Measurements from ENCODE around the gene NUMBL. TPM values are rescaled to one million over a fixed set of nuclear protein-coding genes. Genes with fewer than 3 reads are reported as not detected.

NUMBL gene
- total RNA-seq, 1 donor from 2014 or later, result 17.7 TPM

DNA sequence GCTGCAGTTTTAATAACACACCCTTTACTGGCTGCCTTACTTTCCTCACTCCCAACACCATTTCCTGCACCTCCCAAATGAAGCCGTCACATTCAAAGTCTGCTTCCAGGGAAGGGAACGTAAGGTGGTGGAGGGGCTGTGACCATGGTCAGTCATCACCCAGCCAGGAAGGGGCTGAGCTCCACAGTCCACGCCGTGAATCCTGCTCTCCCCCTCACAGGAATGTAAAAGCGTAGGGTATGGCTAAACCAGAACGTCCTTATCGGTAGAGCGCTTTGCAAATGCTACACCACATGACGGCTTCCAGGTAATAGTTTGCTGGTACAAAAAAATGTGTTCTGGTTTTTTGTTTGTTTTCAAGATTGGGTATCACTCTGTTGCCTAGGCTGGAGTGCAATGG is 7.0 kb downstream of the NUMBL start:
- TF ChIP-seq, protein P1, sequence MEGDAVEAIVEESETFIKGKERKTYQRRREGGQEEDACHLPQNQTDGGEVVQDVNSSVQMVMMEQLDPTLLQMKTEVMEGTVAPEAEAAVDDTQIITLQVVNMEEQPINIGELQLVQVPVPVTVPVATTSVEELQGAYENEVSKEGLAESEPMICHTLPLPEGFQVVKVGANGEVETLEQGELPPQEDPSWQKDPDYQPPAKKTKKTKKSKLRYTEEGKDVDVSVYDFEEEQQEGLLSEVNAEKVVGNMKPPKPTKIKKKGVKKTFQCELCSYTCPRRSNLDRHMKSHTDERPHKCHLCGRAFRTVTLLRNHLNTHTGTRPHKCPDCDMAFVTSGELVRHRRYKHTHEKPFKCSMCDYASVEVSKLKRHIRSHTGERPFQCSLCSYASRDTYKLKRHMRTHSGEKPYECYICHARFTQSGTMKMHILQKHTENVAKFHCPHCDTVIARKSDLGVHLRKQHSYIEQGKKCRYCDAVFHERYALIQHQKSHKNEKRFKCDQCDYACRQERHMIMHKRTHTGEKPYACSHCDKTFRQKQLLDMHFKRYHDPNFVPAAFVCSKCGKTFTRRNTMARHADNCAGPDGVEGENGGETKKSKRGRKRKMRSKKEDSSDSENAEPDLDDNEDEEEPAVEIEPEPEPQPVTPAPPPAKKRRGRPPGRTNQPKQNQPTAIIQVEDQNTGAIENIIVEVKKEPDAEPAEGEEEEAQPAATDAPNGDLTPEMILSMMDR (IDR thresholded peaks at IDR 0.05), result no peak
- H3K27me3 ChIP-seq (ENCODE audit: low read depth), result no peaks in the 10 kb centered on the region
- DNase-seq, result no peak
- peaks cover 79% of the 10 kb centered on the region for H3K36me3 ChIP-seq
- no peaks in the 10 kb centered on the region for H3K9me3 ChIP-seq
- intact Hi-C loops (cut with DNase I), result no loop called here
- no peak for ATAC-seq
- H3K4me1 ChIP-seq, result peaks cover 9% of the 10 kb centered on the region
- H3K4me3 ChIP-seq, result no peak overlapping the region
- no peak overlapping the region for H3K27ac ChIP-seq

DNA sequence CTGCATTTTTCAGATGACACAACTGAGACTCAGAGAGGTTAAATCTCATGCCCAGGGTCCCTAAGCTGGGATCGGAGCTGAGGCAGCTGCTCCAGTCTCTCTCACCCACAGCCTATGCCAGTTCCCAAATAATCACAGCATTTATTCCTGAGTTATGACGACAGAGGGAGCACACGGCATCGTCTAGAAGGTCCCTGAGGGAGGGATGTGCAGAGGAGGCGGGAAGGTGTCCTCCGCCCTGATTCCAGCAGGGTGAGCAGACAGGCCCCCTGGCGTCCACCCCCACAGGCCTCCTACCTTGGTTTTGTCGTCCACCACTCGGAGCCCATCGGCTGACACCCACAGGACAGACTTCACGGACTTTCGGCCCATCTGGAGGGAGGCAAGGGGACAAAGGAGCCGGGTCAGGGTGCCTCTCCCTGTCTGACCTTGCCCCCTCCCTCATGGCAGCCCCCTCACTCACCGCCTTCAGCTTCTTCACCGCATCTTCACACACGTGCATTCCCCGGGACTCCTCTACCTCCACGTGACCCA is 8.0 kb downstream of the NUMBL start:
- DNase-seq (no peak), ATAC-seq (no peak)
- Histone ChIP-seq H3K27me3 (ENCODE audit: low read depth) (no peaks in the 10 kb centered on the region), H3K9me3 (no peaks in the 10 kb centered on the region), H3K27ac (no peak overlapping the region), H3K36me3 (peaks cover 89% of the 10 kb centered on the region), H3K4me1 (no peaks in the 10 kb centered on the region), H3K4me3 (no peak overlapping the region)
- intact Hi-C loops (cut with DNase I), result no loop called here
- TF ChIP-seq, protein P1 (IDR thresholded peaks at IDR 0.05), result no peak

DNA sequence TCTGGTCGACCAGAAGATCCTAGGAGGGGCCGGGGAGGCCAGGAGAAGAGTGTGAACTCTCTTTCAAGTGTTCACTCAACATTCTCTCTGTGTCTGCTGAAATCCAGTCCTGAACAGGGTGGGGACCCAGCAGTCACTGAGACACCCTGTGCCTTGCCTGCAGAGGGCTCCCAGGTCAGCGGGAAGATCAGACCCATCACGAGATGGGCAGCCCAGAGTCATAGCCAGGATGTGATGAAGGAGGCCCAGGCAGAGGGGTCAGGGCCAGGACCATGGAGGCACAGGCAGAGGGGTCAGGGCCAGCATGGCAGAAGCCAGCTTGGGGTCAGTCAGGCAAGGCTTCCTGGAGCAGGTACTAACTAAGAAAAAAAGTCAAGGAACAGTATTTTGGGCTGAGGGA is 9.4 kb downstream of the NUMBL start:
- H3K9me3 ChIP-seq, result no peaks in the 10 kb centered on the region
- H3K27ac ChIP-seq, result no peak overlapping the region
- TF ChIP-seq, protein P1 (IDR thresholded peaks at IDR 0.05), result no peak
- no peaks in the 10 kb centered on the region for H3K4me1 ChIP-seq
- no peak for DNase-seq
- no peak overlapping the region for H3K4me3 ChIP-seq
- intact Hi-C loops (cut with DNase I), result no loop called here
- H3K27me3 ChIP-seq (ENCODE audit: low read depth), result no peaks in the 10 kb centered on the region
- ATAC-seq, result no peak
- peaks cover 94% of the 10 kb centered on the region for H3K36me3 ChIP-seq

DNA sequence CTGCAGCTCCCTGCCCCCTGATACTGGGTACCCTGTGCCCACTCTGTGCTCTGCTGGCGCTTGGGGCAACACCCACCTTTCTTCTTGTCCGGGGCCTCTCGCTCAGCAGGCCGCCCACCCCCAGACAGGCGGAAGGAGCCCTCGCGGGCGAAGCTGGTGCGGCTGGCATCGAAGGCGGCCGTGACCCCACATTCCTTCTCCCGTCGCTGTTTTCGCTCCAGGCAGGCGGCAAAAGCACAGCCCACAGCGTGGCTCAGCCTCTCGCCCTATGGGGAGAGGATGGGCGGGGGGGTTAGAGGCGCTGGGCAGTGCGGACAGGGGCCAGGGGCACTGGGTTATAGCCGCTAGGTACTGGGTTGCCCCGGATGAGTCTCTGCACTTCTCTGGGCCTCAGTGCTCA is 13.3 kb downstream of the NUMBL start:
- no peak for DNase-seq
- H3K4me1 ChIP-seq, result no peaks in the 10 kb centered on the region
- H3K36me3 ChIP-seq, result peaks cover 90% of the 10 kb centered on the region

DNA sequence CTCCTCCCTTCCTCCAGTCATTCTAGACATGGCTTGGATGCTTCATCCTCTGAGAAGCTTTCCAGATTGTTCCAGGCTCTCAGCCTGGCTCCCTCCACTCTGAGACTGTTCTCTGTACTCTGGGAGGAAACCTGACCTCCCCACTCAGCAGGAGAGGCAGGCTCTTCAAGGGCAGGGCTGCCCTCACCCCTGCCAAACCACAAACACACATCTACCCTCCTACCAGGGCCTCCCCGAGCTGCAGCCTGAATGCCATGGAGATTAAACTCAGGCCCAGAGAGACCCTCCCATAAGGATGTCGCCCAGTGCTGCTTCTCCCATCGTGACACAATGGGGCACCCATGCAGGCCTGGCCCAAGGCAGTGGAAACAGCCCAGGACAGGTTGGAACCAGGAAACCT is 16.2 kb downstream of the NUMBL start:
- TF ChIP-seq, protein P1 (IDR thresholded peaks at IDR 0.05), result no peak
- H3K27me3 ChIP-seq (ENCODE audit: low read depth), result no peaks in the 10 kb centered on the region
- peaks cover 90% of the 10 kb centered on the region for H3K36me3 ChIP-seq
- no peak overlapping the region for H3K4me3 ChIP-seq
- DNase-seq, result no peak
- intact Hi-C loops (cut with DNase I), result no loop called here
- no peak overlapping the region for H3K27ac ChIP-seq
- no peaks in the 10 kb centered on the region for H3K9me3 ChIP-seq
- H3K4me1 ChIP-seq, result no peaks in the 10 kb centered on the region
- peak; percentile 74 to 83 for ATAC-seq

More for the DNA sequence above, 13.3 kb downstream of the NUMBL start:
- intact Hi-C loops (cut with DNase I), result no loop called here
- TF ChIP-seq, protein P1 (IDR thresholded peaks at IDR 0.05), result no peak
- Histone ChIP-seq H3K4me3 (no peak overlapping the region), H3K9me3 (no peaks in the 10 kb centered on the region), H3K27ac (no peak overlapping the region), H3K27me3 (ENCODE audit: low read depth) (no peaks in the 10 kb centered on the region)
- ATAC-seq, result no peak

All from lower lobe of right lung (tissue), 2 donors.